Upper lobe of right lung (tissue), 1 donor: ENCODE measurements around the gene RECK. TPM values are rescaled to one million over a fixed set of nuclear protein-coding genes. Genes with fewer than 3 reads are reported as not detected.
A peak's percentile ranks its signal among the peaks of the same experiment; 100 is the strongest.
"Not testable (repeated sequence)": the region's sequence is repeated elsewhere in the genome, so short reads cannot be mapped to it uniquely, and the experiment has no call there.

Experiments
- ATAC-seq: fragments of 200-7000 bp; cut with Tn5 transposase; one replicate; pipeline ENCODE4 v1.9.1; 2020; ENCODE audit warnings: mild to moderate bottlenecking, moderate library complexity
- DNase-seq: peaks from one replicate; pipeline ENCODE4 v3.0.0-alpha.2; 2020
- H3K27ac ChIP-seq: fragments of 200-600 bp; one replicate; pipeline ENCODE4 v1.8.0; 2022
- H3K27me3 ChIP-seq: fragments of 200-600 bp; one replicate; pipeline ENCODE4 v1.8.0; 2022; ENCODE audit warnings: mild to moderate bottlenecking
- H3K36me3 ChIP-seq: fragments of 200-600 bp; one replicate; pipeline ENCODE4 v1.8.0; 2022
- H3K4me1 ChIP-seq: fragments of 200-600 bp; one replicate; pipeline ENCODE4 v1.8.0; 2022
- H3K4me3 ChIP-seq: fragments of 200-600 bp; one replicate; pipeline ENCODE4 v1.8.0; 2022; ENCODE audit warnings: mild to moderate bottlenecking
- H3K9me3 ChIP-seq: fragments of 200-600 bp; one replicate; pipeline ENCODE4 v1.8.0; 2022
- intact Hi-C: fragments of 100-400 bp; cut with DNase I; formaldehyde crosslinking; loops from one replicate; pipeline ENCODE4 v1.11.0; 2022
- total RNA-seq: library from RNA; stranded (reverse); fragmentation: NEBNext Ultra II Directional; extraction: Animal tissue kit (Norgen Biotek cat#: 25700); gene quantifications from one replicate; pipeline ENCODE4 v1.2.1, GENCODE V29; 2021
- TF ChIP-seq, protein P1 (sequence below): fragments of 200-600 bp; IDR thresholded peaks from one replicate; pipeline ENCODE4 v1.8.0; 2022; ENCODE audit warnings: antibody characterized with exemption
- donor health status: DM: no; HTN: yes; CAD: no; lungs with severe emphysema.

Gene RECK
- total RNA-seq, 1 donor from 2014 or later = 20.1 TPM

DNA sequence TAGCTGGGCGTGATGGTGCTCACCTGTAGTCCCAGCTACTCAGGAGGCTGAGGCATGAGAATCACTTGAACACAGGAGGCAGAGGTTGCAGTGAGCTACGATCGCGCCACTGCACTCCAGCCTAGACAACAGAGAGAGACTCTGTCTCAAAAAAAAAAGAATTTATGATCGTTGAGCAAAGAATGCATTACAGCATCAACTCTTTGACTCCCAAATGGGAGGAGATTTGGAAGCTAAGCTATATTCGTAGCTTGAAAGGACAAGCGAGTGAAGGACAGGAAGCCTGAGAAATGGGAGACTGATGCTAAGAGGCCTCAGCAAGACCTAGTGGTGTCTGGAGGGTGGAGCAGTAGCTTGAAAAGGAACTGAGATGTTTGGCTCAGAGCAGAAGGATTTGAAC is 122.2 kb downstream of the RECK start:
- intact Hi-C loops = no loop called here
- Histone ChIP-seq H3K27ac (peak overlapping the region; percentile 63), H3K9me3 (no peaks in the 10 kb centered on the region), H3K4me3 (no peak overlapping the region), H3K4me1 (peaks cover 26% of the 10 kb centered on the region), H3K27me3 (no peaks in the 10 kb centered on the region), H3K36me3 (no peaks in the 10 kb centered on the region)
- TF ChIP-seq, protein P1, sequence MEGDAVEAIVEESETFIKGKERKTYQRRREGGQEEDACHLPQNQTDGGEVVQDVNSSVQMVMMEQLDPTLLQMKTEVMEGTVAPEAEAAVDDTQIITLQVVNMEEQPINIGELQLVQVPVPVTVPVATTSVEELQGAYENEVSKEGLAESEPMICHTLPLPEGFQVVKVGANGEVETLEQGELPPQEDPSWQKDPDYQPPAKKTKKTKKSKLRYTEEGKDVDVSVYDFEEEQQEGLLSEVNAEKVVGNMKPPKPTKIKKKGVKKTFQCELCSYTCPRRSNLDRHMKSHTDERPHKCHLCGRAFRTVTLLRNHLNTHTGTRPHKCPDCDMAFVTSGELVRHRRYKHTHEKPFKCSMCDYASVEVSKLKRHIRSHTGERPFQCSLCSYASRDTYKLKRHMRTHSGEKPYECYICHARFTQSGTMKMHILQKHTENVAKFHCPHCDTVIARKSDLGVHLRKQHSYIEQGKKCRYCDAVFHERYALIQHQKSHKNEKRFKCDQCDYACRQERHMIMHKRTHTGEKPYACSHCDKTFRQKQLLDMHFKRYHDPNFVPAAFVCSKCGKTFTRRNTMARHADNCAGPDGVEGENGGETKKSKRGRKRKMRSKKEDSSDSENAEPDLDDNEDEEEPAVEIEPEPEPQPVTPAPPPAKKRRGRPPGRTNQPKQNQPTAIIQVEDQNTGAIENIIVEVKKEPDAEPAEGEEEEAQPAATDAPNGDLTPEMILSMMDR = no peak
- DNase-seq (no peak), ATAC-seq (no peak)

DNA sequence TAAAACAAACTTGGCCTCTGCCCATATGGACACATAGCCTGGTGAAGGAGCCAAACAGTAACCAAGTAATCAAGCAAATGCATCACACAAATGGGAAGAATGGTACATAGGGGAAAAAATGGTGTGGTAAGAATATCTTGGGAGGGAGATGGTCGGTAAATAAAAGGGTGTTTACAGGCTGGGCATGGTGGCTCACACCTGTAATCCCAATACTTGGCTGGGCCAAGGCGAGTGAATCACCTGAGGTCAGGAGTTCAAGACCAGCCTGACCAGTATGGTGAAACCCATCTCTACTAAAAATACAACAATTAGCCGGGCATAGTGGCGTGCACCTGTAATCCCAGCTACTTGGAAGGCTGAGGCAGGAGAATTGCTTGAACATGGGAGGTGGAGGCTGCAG is 122.8 kb downstream of the RECK start:
- DNase-seq, H3K36me3 ChIP-seq, H3K4me3 ChIP-seq, H3K9me3 ChIP-seq, ATAC-seq, H3K27me3 ChIP-seq, intact Hi-C loops: not testable (repeated sequence)
- peak overlapping the region; percentile 63 for H3K27ac ChIP-seq
- peaks cover 25% of the 10 kb centered on the region for H3K4me1 ChIP-seq

DNA sequence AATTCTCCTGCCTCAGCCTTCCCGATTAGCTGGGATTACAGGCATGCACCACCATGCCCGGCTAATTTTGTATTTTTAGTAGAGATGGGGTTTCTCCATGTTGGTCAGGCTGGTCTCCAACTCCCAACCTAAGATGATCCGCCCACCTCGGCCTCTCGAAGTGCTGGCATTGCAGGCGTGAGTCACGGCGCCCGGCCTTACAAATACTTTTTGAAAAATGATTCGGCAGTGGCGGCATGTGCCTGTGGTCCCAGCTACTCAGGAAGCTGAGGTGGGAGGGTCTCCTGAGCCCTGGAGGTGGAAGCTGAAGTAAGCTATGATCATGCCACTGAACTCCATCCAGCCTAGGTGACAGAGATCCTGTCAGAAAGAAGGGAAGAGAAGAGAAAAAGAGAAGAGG is 123.4 kb downstream of the RECK start:
- H3K4me3 ChIP-seq, H3K27ac ChIP-seq, DNase-seq, H3K27me3 ChIP-seq, intact Hi-C loops, ATAC-seq, H3K36me3 ChIP-seq, H3K9me3 ChIP-seq: not testable (repeated sequence)
- H3K4me1 ChIP-seq = peaks cover 21% of the 10 kb centered on the region

DNA sequence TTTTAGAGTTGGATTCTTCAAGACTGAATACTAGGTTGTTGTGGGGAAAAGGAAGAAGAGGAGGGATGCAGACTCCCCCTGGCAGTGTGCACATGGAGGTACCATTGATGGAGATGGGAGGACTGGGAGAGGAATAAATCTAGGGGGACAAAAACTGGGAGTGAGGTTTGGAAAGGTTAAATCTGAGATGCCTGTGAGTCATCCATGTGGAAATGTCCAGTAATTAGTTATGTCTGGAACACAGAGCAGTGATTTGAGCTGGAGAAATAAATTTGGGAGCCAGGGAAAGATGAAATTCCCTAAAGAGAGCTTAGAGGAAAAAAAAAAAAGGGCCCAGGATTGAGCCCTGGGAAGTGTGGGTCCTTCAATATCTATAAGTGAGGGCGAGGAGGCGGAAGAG is 124.5 kb downstream of the RECK start:
- intact Hi-C loops = no loop called here
- DNase-seq (no peak), ATAC-seq (no peak)
- H3K4me3 ChIP-seq = no peak overlapping the region
- TF ChIP-seq, protein P1 = no peak
- peaks cover 27% of the 10 kb centered on the region for H3K4me1 ChIP-seq
- H3K27me3 ChIP-seq = no peaks in the 10 kb centered on the region
- no peak overlapping the region for H3K27ac ChIP-seq
- no peaks in the 10 kb centered on the region for H3K9me3 ChIP-seq
- H3K36me3 ChIP-seq = no peaks in the 10 kb centered on the region

DNA sequence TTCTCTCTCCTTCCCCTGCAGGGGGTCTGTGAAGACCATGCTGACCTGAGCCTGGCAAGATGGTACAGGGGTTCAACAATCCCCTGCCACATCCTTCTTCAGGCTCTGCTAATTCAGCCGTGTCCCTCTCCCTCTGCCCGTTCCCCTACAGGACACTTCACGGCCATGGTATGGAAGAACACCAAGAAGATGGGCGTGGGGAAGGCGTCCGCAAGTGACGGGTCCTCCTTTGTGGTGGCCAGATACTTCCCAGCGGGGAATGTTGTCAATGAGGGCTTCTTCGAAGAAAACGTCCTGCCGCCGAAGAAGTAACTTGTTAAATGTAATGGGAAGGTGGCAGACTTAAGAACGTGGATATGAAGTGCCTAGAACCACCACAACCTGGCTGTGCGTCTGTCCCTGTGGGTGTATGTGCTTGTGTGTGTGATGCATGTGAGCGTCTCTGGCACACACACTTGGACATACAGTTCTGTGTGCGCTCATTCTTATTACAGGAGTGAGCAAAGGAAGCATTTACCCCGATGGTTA is 125.6 kb downstream of the RECK start:
- TF ChIP-seq, protein P1 = no peak
- no peaks in the 10 kb centered on the region for H3K9me3 ChIP-seq
- H3K4me3 ChIP-seq = no peak overlapping the region
- intact Hi-C loops = no loop called here
- no peaks in the 10 kb centered on the region for H3K27me3 ChIP-seq
- no peak for DNase-seq
- H3K4me1 ChIP-seq = peaks cover 32% of the 10 kb centered on the region
- no peak overlapping the region for H3K27ac ChIP-seq
- no peaks in the 10 kb centered on the region for H3K36me3 ChIP-seq
- ATAC-seq = no peak

DNA sequence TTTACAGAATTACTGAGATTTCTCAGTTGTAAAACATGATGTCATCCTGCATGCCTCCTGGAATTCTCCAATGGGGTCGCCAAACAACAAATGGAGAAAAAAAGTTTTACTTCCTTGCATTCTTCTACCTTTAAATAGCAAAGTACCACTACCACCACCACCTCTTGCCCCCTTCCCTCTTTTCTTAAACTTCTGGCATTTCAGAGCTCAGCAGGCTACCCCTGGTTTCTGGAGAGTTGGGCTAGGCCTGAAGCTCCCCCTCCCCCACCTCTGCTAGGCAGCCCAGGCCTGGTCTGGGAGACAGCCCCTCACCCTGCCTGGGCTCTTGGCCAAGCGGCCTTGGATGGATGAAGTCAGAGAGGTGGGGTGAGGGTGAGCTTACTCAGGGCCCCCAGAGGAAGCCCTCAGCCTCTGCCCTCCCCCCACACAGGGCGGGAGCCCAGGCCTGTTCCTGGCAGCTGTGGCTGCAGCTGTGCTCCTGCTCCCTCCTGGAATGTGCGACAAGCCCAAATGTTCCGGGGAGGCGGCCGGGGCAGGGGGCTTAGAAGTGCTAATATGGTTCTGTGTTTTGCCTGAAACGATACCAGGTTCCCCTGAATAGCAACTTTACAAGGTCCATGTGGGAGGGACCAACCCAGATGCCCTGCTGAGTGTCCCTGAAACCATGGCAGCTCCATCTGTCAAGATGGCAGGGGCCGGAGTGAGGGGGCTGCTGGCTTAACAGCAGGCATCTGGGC is 126.5 kb downstream of the RECK start:
- H3K27me3 ChIP-seq = no peaks in the 10 kb centered on the region
- ATAC-seq = no peak
- no peaks in the 10 kb centered on the region for H3K36me3 ChIP-seq
- no peaks in the 10 kb centered on the region for H3K9me3 ChIP-seq
- peak overlapping the region; percentile 55 for H3K27ac ChIP-seq
- intact Hi-C loops = no loop called here
- DNase-seq = no peak
- peaks cover 31% of the 10 kb centered on the region for H3K4me1 ChIP-seq
- no peak overlapping the region for H3K4me3 ChIP-seq
- TF ChIP-seq, protein P1 = no peak
